HG02943 (cell line): ENCODE results near the gene PDK2.

Source experiments
- ATAC-seq: cut with Tn5 transposase; IDR thresholded peaks from one replicate; pipeline ENCODE4 v1.9.1; 2021; ENCODE audit warnings: mild to moderate bottlenecking, low read depth, moderate library complexity; ENCODE audit not compliant: unreplicated experiment

The PDK2 gene

GRCh38 chr17:50076591-50077235, 18.4 kb upstream of the PDK2 start:
- ATAC-seq: no peak

GRCh38 chr17:50078430-50078829, 16.7 kb upstream of the PDK2 start:
- no peak for ATAC-seq

- ATAC-seq: no peak
Measured at GRCh38 chr17:50079334-50080095, 15.6 kb upstream of the PDK2 start.

GRCh38 chr17:50080096-50080480, 15.1 kb upstream of the PDK2 start:
- ATAC-seq: no peak

GRCh38 chr17:50080827-50081226, 14.3 kb upstream of the PDK2 start:
- ATAC-seq: no peak

GRCh38 chr17:50081757-50082156, 13.4 kb upstream of the PDK2 start:
- no peak for ATAC-seq

- ATAC-seq: no peak
Measured at GRCh38 chr17:50087246-50087911, 7.8 kb upstream of the PDK2 start.

GRCh38 chr17:50087912-50088405, 7.2 kb upstream of the PDK2 start:
- no peak for ATAC-seq

- ATAC-seq: no peak
Measured at GRCh38 chr17:50088952-50089825, 6.0 kb upstream of the PDK2 start.

- ATAC-seq: no peak
Measured at GRCh38 chr17:50090071-50090470, 5.1 kb upstream of the PDK2 start.

- no peak for ATAC-seq
Measured at GRCh38 chr17:50090971-50091917, 3.9 kb upstream of the PDK2 start.

- no peak for ATAC-seq
Measured at GRCh38 chr17:50091918-50092285, 3.2 kb upstream of the PDK2 start.

GRCh38 chr17:50093246-50093645, 1.9 kb upstream of the PDK2 start:
- no peak for ATAC-seq

GRCh38 chr17:50093807-50094206, 1.3 kb upstream of the PDK2 start:
- ATAC-seq: no peak

- no peak for ATAC-seq
Measured at GRCh38 chr17:50094243-50094752, 853 bp upstream of the PDK2 start.

GRCh38 chr17:50095626-50096037, 481 bp downstream of the PDK2 start:
- no peak for ATAC-seq

GRCh38 chr17:50096092-50096491, 941 bp downstream of the PDK2 start:
- no peak for ATAC-seq

- ATAC-seq: no peak
Measured at GRCh38 chr17:50096758-50097157, 1.6 kb downstream of the PDK2 start.

GRCh38 chr17:50097455-50097854, 2.3 kb downstream of the PDK2 start:
- ATAC-seq: no peak
